SK-N-SH (cell line): ENCODE measurements around the gene IQGAP2. TPM values are rescaled to one million over a fixed set of nuclear protein-coding genes. Genes with fewer than 3 reads are reported as not detected.

Experiments used
- CTCF ChIA-PET: fragments of 300-600, 350-600 bp; formaldehyde crosslinking; extraction: SDS; loops from one replicate; lab custom pipeline; 2021; lab: Yijun Ruan, JAX
- POLR2A ChIA-PET: fragments of 350-600 bp; sonication (Branson Sonifier 250); formaldehyde crosslinking; extraction: SDS; loops from one replicate; lab custom pipeline; 2020; ENCODE audit warnings: antibody characterized with exemption, inconsistent platforms; lab: Yijun Ruan, JAX
- DNase-seq: peaks from one replicate; pipeline ENCODE4 v3.0.0; 2012
- H2AFZ ChIP-seq: fragments of 200-600 bp; sonication (generic); 2 replicates; pipeline ENCODE4 v1.8.1; 2016; ENCODE audit warnings: antibody characterized with exemption, mild to moderate bottlenecking, low read depth
- H3F3A ChIP-seq: fragments of 200-600 bp; sonication (generic); replicated peaks from 2 replicates; pipeline ENCODE3; 2016; ENCODE audit warnings: antibody characterized with exemption, mild to moderate bottlenecking; ENCODE audit not compliant: insufficient read depth
- H3K27ac ChIP-seq, 2 experiments: fragments of 200-500 bp in 1 of 2; fragments of 200-600 bp in 1 of 2; sonication (Bioruptor generic) in 1 of 2; sonication (generic), shearing (Covaris generic) in 1 of 2; 2 replicates each; pipeline versions ENCODE4 v1.5.1 to v1.6.1; 2014 to 2016; ENCODE audit warnings: low read depth in 2 of 2, inconsistent platforms in 1 of 2, low read length in 1 of 2, mild to moderate bottlenecking in 1 of 2, mixed read lengths in 1 of 2
- H3K27me3 ChIP-seq: fragments of 200-600 bp; sonication (generic), shearing (Covaris generic); 2 replicates; pipeline ENCODE4 v1.6.1; 2016; ENCODE audit warnings: mixed run types; ENCODE audit not compliant: insufficient read depth
- H3K36me3 ChIP-seq, 2 experiments: fragments of 200-500 bp in 1 of 2; fragments of 200-600 bp in 1 of 2; sonication (Bioruptor generic) in 1 of 2; sonication (generic) in 1 of 2; replicated peaks in 1 of 2; 2 replicates each; pipeline versions ENCODE3 to v1.5.1; 2014 to 2016; ENCODE audit warnings: low read length in 1 of 2, mild to moderate bottlenecking in 1 of 2; ENCODE audit not compliant: insufficient read depth in 2 of 2, control insufficient read depth in 1 of 2
- H3K4me1 ChIP-seq, 2 experiments: fragments of 200-500 bp in 1 of 2; fragments of 200-600 bp in 1 of 2; sonication (Bioruptor generic) in 1 of 2; sonication (generic), shearing (Covaris generic) in 1 of 2; 2 replicates each; pipeline versions ENCODE4 v1.5.1 to v1.6.1; 2014 to 2016; ENCODE audit warnings: low read depth in 1 of 2, low read length in 1 of 2, mixed run types in 1 of 2; ENCODE audit not compliant: insufficient read depth in 2 of 2, control insufficient read depth in 1 of 2
- H3K4me2 ChIP-seq: fragments of 200-600 bp; sonication (generic), shearing (Covaris generic); 2 replicates; pipeline ENCODE4 v1.6.1; 2017; ENCODE audit warnings: mixed run types
- H3K4me3 ChIP-seq, 2 experiments: fragments of 200-500 bp in 1 of 2; fragments of 200-600 bp in 1 of 2; sonication (Bioruptor generic) in 1 of 2; sonication (generic), shearing (Covaris generic) in 1 of 2; 2 replicates each; pipeline versions ENCODE4 v1.5.1 to v1.8.1; 2014 to 2016; ENCODE audit warnings: low read depth in 2 of 2, inconsistent platforms in 1 of 2, low read length in 1 of 2, mild to moderate bottlenecking in 1 of 2, mixed read lengths in 1 of 2, moderate library complexity in 1 of 2
- H3K79me2 ChIP-seq: fragments of 200-600 bp; sonication (generic); 2 replicates; pipeline ENCODE4 v1.8.1; 2017; ENCODE audit warnings: mild to moderate bottlenecking; ENCODE audit not compliant: insufficient read depth
- H3K9ac ChIP-seq: fragments of 200-600 bp; sonication (generic); 2 replicates; pipeline ENCODE4 v1.6.1; 2017; ENCODE audit warnings: mixed run types
- H3K9me2 ChIP-seq: fragments of 200-600 bp; sonication (generic); 2 replicates; pipeline ENCODE4 v1.6.1; 2017; ENCODE audit warnings: mixed run types
- H3K9me3 ChIP-seq: fragments of 200-600 bp; sonication (generic); 2 replicates; pipeline ENCODE4 v1.6.1; 2017; ENCODE audit warnings: mixed run types, mild to moderate bottlenecking, moderate library complexity
- H4K20me1 ChIP-seq: fragments of 200-600 bp; sonication (generic); 2 replicates; pipeline ENCODE4 v1.6.1; 2017; ENCODE audit warnings: mild to moderate bottlenecking, mixed run types; ENCODE audit not compliant: insufficient read depth
- CTCF ChIP-seq: fragments of 200-600 bp; sonication (generic); IDR thresholded peaks from 2 replicates; pipeline ENCODE4 v1.6.1; 2017; ENCODE audit warnings: antibody characterized with exemption, mild to moderate bottlenecking, moderate library complexity
- GABPA ChIP-seq: IDR thresholded peaks from 2 replicates; pipeline ENCODE4 v1.4.0; 2012; ENCODE audit warnings: low read depth, mild to moderate bottlenecking
- RCOR1 ChIP-seq: fragments of 150-350 bp; IDR thresholded peaks from 2 replicates; pipeline ENCODE4 v1.6.1; 2017; ENCODE audit warnings: antibody characterized with exemption, low read length
- REST ChIP-seq: IDR thresholded peaks from 2 replicates; pipeline ENCODE4 v1.6.1; 2012; ENCODE audit warnings: mild to moderate bottlenecking, low read depth, low read length, moderate library complexity
- RXRA ChIP-seq: IDR thresholded peaks from 2 replicates; pipeline ENCODE4 v1.4.0; 2012; ENCODE audit warnings: low read depth, mild to moderate bottlenecking, borderline replicate concordance
- SMC3 ChIP-seq: IDR thresholded peaks from 2 replicates; pipeline ENCODE4 v1.6.1; 2012; ENCODE audit warnings: low read depth, low read length, improper control_type of control experiment
- USF1 ChIP-seq: IDR thresholded peaks from 2 replicates; pipeline ENCODE4 v1.4.0; 2012; ENCODE audit warnings: low read depth, borderline replicate concordance
- ZBTB33 ChIP-seq: IDR thresholded peaks from 2 replicates; pipeline ENCODE4 v1.4.0; 2012; ENCODE audit warnings: low read depth, borderline replicate concordance
- WGBS: methylation state at CpG from one replicate; pipeline ENCODE4 v1.1.6; 2017; ENCODE audit warnings: low lambda C conversion rate; 5-methylcytosine and 5-hydroxymethylcytosine counted together
- polyA plus RNA-seq, 3 experiments: library from polyadenylated mRNA; depleted of rRNA; stranded (reverse); fragments of >200 nt; gene quantifications; 2 replicates each; pipeline ENCODE4 v1.2.3, GENCODE V29; 2012

Gene IQGAP2
- polyA plus RNA-seq, 1 of the 3 experiments (the other 2 are of a cell fraction), result 2.1 TPM

GRCh38 chr5:76445063-76445462, 42.0 kb downstream of the IQGAP2 start (continued):
- TF ChIP-seq RXRA (no peak), GABPA (no peak), RCOR1 (no peak), USF1 (no peak)

GRCh38 chr5:76445830-76446229, 42.7 kb downstream of the IQGAP2 start:
- Histone ChIP-seq H2AFZ (no peak overlapping the region), H3K27ac (no peak overlapping the region), H3F3A (no peaks in the 10 kb centered on the region), H3K27me3 (no peaks in the 10 kb centered on the region), H3K36me3 (no peaks in the 10 kb centered on the region), H3K9me3 (no peaks in the 10 kb centered on the region), H3K4me3 (no peak overlapping the region), H3K4me1 (peaks cover 0 to 11% of the 10 kb centered on the region in 2 experiments; a peak in 2 of 4 replicates), H4K20me1 (no peaks in the 10 kb centered on the region), H3K4me2 (no peak overlapping the region), H3K9me2 (no peaks in the 10 kb centered on the region), H3K9ac (no peak overlapping the region), H3K79me2 (no peaks in the 10 kb centered on the region)
- TF ChIP-seq SMC3 (no peak), REST (no peak), CTCF (no peak), ZBTB33 (no peak)
- ChIA-PET POLR2A (no interaction called here), CTCF (no interaction called here)
- 85% methylated on average over 5 of the region's 5 CpGs for WGBS
- no peak for DNase-seq
